Liver (tissue), 9 donors: Measurements from ENCODE around the gene HBA2. TPM values are rescaled to one million over a fixed set of nuclear protein-coding genes. Genes with fewer than 3 reads are reported as not detected.
"Not testable (repeated sequence)": the region's sequence is repeated elsewhere in the genome, so short reads cannot be mapped to it uniquely, and the experiment has no call there.

Source experiments
- DNase-seq: peaks from one replicate; pipeline ENCODE4 v3.0.0-alpha.2; 2017; ENCODE audit warnings: low spot score
- H3K27ac ChIP-seq, 2 donors: one replicate each; pipeline ENCODE4 v1.7.0; 2013; ENCODE audit warnings: inconsistent platforms in 2 of 2, low read length in 2 of 2, control low read depth in 1 of 2, low read depth in 1 of 2, mild to moderate bottlenecking in 1 of 2
- H3K27me3 ChIP-seq, 4 donors: one replicate each; pipeline versions ENCODE4 v1.6.1 to v1.7.0; 2013; ENCODE audit warnings: low read length in 3 of 4, inconsistent platforms in 1 of 4, mild to moderate bottlenecking in 1 of 4, moderate library complexity in 1 of 4; ENCODE audit not compliant: control insufficient read depth in 4 of 4, insufficient read depth in 4 of 4
- H3K36me3 ChIP-seq, 4 donors: one replicate each; pipeline versions ENCODE4 v1.6.1 to v1.7.0; 2013; ENCODE audit warnings: low read length in 3 of 4, mild to moderate bottlenecking in 3 of 4, low read depth in 1 of 4, moderate library complexity in 1 of 4; ENCODE audit not compliant: control insufficient read depth in 4 of 4, insufficient read depth in 3 of 4
- H3K4me1 ChIP-seq, 4 donors: one replicate each; pipeline versions ENCODE4 v1.6.1 to v1.7.0; 2013; ENCODE audit warnings: low read length in 3 of 4, mild to moderate bottlenecking in 3 of 4, moderate library complexity in 1 of 4; ENCODE audit not compliant: control insufficient read depth in 4 of 4, insufficient read depth in 4 of 4
- H3K4me3 ChIP-seq, 3 donors: one replicate each; pipeline versions ENCODE4 v1.6.1 to v1.7.0; 2013; ENCODE audit warnings: low read length in 3 of 3, control low read depth in 1 of 3, low read depth in 1 of 3, mild to moderate bottlenecking in 1 of 3
- H3K9ac ChIP-seq, 2 donors: one replicate each; pipeline ENCODE4 v1.7.0; 2013; ENCODE audit warnings: low read length in 2 of 2, mild to moderate bottlenecking in 2 of 2, moderate library complexity in 2 of 2, control low read depth in 1 of 2, low read depth in 1 of 2
- H3K9me3 ChIP-seq, 4 donors: one replicate each; pipeline versions ENCODE4 v1.6.1 to v1.7.0; 2013; ENCODE audit warnings: low read length in 3 of 4; ENCODE audit not compliant: control insufficient read depth in 4 of 4
- EGR1 ChIP-seq, 2 donors: IDR thresholded peaks; 2 replicates each; pipeline ENCODE4 v1.6.1; 2016 to 2018; ENCODE audit warnings: antibody characterized with exemption in 2 of 2, low read depth in 2 of 2
- FOXA2 ChIP-seq: IDR thresholded peaks from 2 replicates; pipeline ENCODE4 v1.6.1; 2016; ENCODE audit warnings: antibody characterized with exemption
- GABPA ChIP-seq, 2 donors: IDR thresholded peaks in 1 of 2; conservative IDR thresholded peaks in 1 of 2; 2 replicates each; pipeline ENCODE4 v1.6.1; 2016; ENCODE audit warnings: antibody characterized with exemption in 2 of 2, mild to moderate bottlenecking in 1 of 2, moderate library complexity in 1 of 2
- HNF4A ChIP-seq, 2 donors: conservative IDR thresholded peaks; 2 replicates each; pipeline ENCODE4 v1.6.1; 2016; ENCODE audit warnings: antibody characterized with exemption in 2 of 2, mild to moderate bottlenecking in 2 of 2
- HNF4G ChIP-seq: IDR thresholded peaks from 2 replicates; pipeline ENCODE4 v1.6.1; 2016; ENCODE audit warnings: antibody characterized with exemption
- JUND ChIP-seq, 2 donors: IDR thresholded peaks; 2 replicates each; pipeline ENCODE4 v1.6.1; 2016; ENCODE audit warnings: antibody characterized with exemption in 2 of 2
- RAD21 ChIP-seq, 2 donors: IDR thresholded peaks; 2 replicates each; pipeline ENCODE4 v1.6.1; 2016; ENCODE audit warnings: antibody characterized with exemption in 2 of 2, mild to moderate bottlenecking in 2 of 2
- RXRA ChIP-seq, 2 donors: IDR thresholded peaks; 2 replicates each; pipeline ENCODE4 v1.6.1; 2017 to 2018; ENCODE audit warnings: antibody characterized with exemption in 2 of 2, mild to moderate bottlenecking in 1 of 2
- SP1 ChIP-seq: IDR thresholded peaks from 2 replicates; pipeline ENCODE4 v1.6.1; 2018; ENCODE audit warnings: antibody characterized with exemption, mild to moderate bottlenecking
- TAF1 ChIP-seq: conservative IDR thresholded peaks from 2 replicates; pipeline ENCODE4 v1.6.1; 2016; ENCODE audit warnings: antibody characterized with exemption, mild to moderate bottlenecking
- YY1 ChIP-seq: IDR thresholded peaks from 2 replicates; pipeline ENCODE4 v1.6.1; 2016; ENCODE audit warnings: antibody characterized with exemption, mild to moderate bottlenecking
- WGBS: extraction: QIAGEN DNeasy Blood & Tissue Kit; methylation state at CpG from one replicate; pipeline ENCODE4 v1.1.7; 2013; 5-methylcytosine and 5-hydroxymethylcytosine counted together
- polyA plus RNA-seq, 2 donors: library from polyadenylated mRNA; stranded (reverse) in 1 of 2; unstranded in 1 of 2; fragments of 200-250 nt in 1 of 2; fragments of >200 nt in 1 of 2; fragmentation: Nextera tagmentation in 1 of 2; extraction: Ambion mirVana in 1 of 2; gene quantifications; one replicate each; pipeline versions ENCODE4 v1.2.1 to v1.2.3, GENCODE V29; 2013 to 2015
- total RNA-seq, 2 donors: library from RNA; depleted of rRNA; stranded (reverse); fragments of >200 nt; gene quantifications; one replicate each; pipeline ENCODE4 v1.2.3, GENCODE V29; 2014
- TF ChIP-seq, protein P1 (sequence below): IDR thresholded peaks from 2 replicates; pipeline ENCODE4 v1.6.1; 2016; ENCODE audit warnings: antibody characterized with exemption
- TF ChIP-seq, protein P2 (sequence below): fragments of 150-350 bp; IDR thresholded peaks from 2 replicates; pipeline ENCODE4 v1.5.1; 2017; ENCODE audit warnings: improper control_type of control experiment, low read depth, low read length; ENCODE audit not compliant: missing input control
- donor health status: healthy.
- donor health status: healthy.
- donor health status: healthy.
- donor health status: healthy.
- donor health status: healthy.

The HBA2 gene
- total and polyA plus RNA-seq, 4 donors = 2.8 to 36,951 (median 46.0) TPM

DNA sequence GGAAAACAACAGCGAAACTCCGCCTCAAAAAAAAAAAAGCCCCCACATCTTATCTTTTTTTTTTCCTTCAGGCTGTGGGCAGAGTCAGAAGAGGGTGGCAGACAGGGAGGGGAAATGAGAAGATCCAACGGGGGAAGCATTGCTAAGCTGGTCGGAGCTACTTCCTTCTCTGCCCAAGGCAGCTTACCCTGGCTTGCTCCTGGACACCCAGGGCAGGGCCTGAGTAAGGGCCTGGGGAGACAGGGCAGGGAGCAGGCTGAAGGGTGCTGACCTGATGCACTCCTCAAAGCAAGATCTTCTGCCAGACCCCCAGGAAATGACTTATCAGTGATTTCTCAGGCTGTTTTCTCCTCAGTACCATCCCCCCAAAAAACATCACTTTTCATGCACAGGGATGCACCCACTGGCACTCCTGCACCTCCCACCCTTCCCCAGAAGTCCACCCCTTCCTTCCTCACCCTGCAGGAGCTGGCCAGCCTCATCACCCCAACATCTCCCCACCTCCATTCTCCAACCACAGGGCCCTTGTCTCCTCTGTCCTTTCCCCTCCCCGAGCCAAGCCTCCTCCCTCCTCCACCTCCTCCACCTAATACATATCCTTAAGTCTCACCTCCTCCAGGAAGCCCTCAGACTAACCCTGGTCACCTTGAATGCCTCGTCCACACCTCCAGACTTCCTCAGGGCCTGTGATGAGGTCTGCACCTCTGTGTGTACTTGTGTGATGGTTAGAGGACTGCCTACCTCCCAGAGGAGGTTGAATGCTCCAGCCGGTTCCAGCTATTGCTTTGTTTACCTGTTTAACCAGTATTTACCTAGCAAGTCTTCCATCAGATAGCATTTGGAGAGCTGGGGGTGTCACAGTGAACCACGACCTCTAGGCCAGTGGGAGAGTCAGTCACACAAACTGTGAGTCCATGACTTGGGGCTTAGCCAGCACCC is 2.6 kb downstream of the HBA2 start:
- no peaks in the 10 kb centered on the region for H3K9me3 ChIP-seq
- H3K27me3 ChIP-seq = peaks cover 5 to 17% (median 9%) of the 10 kb centered on the region in 4 donors
- peaks cover 0 to 6% (median under 1%) of the 10 kb centered on the region in 4 donors for H3K4me1 ChIP-seq
- 19% methylated on average over 8 of the region's 8 CpGs for WGBS
- TF ChIP-seq, protein P1, sequence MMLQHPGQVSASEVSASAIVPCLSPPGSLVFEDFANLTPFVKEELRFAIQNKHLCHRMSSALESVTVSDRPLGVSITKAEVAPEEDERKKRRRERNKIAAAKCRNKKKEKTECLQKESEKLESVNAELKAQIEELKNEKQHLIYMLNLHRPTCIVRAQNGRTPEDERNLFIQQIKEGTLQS = no peak
- TF ChIP-seq RXRA (IDR thresholded peaks at IDR 0.05) = no peak
- TF ChIP-seq GABPA (IDR thresholded peaks at IDR 0.05 in 1 of 2, conservative IDR thresholded peaks at IDR 0.05 in 1 of 2) = no peak
- TF ChIP-seq HNF4A (conservative IDR thresholded peaks at IDR 0.05) = no peak
- TF ChIP-seq TAF1 = no peak
- no peak for TF ChIP-seq JUND (IDR thresholded peaks at IDR 0.05)
- no peak for TF ChIP-seq RAD21 (IDR thresholded peaks at IDR 0.05)
- TF ChIP-seq, protein P2, sequence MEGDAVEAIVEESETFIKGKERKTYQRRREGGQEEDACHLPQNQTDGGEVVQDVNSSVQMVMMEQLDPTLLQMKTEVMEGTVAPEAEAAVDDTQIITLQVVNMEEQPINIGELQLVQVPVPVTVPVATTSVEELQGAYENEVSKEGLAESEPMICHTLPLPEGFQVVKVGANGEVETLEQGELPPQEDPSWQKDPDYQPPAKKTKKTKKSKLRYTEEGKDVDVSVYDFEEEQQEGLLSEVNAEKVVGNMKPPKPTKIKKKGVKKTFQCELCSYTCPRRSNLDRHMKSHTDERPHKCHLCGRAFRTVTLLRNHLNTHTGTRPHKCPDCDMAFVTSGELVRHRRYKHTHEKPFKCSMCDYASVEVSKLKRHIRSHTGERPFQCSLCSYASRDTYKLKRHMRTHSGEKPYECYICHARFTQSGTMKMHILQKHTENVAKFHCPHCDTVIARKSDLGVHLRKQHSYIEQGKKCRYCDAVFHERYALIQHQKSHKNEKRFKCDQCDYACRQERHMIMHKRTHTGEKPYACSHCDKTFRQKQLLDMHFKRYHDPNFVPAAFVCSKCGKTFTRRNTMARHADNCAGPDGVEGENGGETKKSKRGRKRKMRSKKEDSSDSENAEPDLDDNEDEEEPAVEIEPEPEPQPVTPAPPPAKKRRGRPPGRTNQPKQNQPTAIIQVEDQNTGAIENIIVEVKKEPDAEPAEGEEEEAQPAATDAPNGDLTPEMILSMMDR = no peak
- TF ChIP-seq YY1 = no peak
- TF ChIP-seq HNF4G = no peak
- TF ChIP-seq FOXA2 = no peak
- TF ChIP-seq EGR1 (IDR thresholded peaks at IDR 0.05; ENCODE audit: low read depth in 2 of 2) = no peak
- TF ChIP-seq SP1 = no peak
- no peak overlapping the region for H3K9ac ChIP-seq
- DNase-seq = peak; percentile 57
- no peaks in the 10 kb centered on the region for H3K36me3 ChIP-seq
- no peak overlapping the region for H3K4me3 ChIP-seq
- H3K27ac ChIP-seq = no peak overlapping the region

GRCh38 chr16:176006-176405 is 3.3 kb downstream of the HBA2 start:
- not testable (repeated sequence) for H3K27ac ChIP-seq, H3K36me3 ChIP-seq, H3K9ac ChIP-seq, H3K9me3 ChIP-seq, DNase-seq, H3K4me3 ChIP-seq
- Histone ChIP-seq H3K27me3 (peaks cover 5 to 15% (median 8%) of the 10 kb centered on the region in 4 donors), H3K4me1 (peaks cover 2 to 12% (median 7%) of the 10 kb centered on the region in 4 donors)
- 3% methylated on average over 27 of the region's 39 CpGs for WGBS

- H3K4me1 ChIP-seq = peaks cover 5 to 13% (median 12%) of the 10 kb centered on the region in 4 donors
- not testable (repeated sequence) for H3K9me3 ChIP-seq, H3K9ac ChIP-seq, DNase-seq, H3K36me3 ChIP-seq, H3K27ac ChIP-seq, H3K4me3 ChIP-seq
- peaks cover 4 to 15% (median 8%) of the 10 kb centered on the region in 4 donors for H3K27me3 ChIP-seq
- 5% methylated on average over 38 of the region's 88 CpGs for WGBS
Observed at GRCh38 chr16:176477-177382, 4.1 kb downstream of the HBA2 start, which contains the start of gene HBA1. Gene HBA1, plus strand, starts transcription at chr16:176680. Its CDS starts 37 bp downstream, at chr16:176717.
